Immature natural killer cell (primary cell): ENCODE measurements around the gene DRG1. TPM values are rescaled to one million over a fixed set of nuclear protein-coding genes. Genes with fewer than 3 reads are reported as not detected.
"Not testable (repeated sequence)": the region's sequence is repeated elsewhere in the genome, so short reads cannot be mapped to it uniquely, and the experiment has no call there.

Experiments
- DNase-seq, 3 donors: peaks; one replicate each; pipeline ENCODE4 v3.0.0; 2022; ENCODE audit warnings: mixed read lengths in 1 of 3
- H3K27ac Mint-ChIP-seq, 6 donors: one replicate each; pipeline ENCODE4 v1.8.0; 2020; ENCODE audit warnings: mixed read lengths in 6 of 6, mild to moderate bottlenecking in 5 of 6, inconsistent platforms in 4 of 6, moderate library complexity in 3 of 6
- H3K27me3 Mint-ChIP-seq, 3 donors: one replicate each; pipeline ENCODE4 v1.8.0; 2020 to 2021; ENCODE audit warnings: low read depth in 3 of 3, mild to moderate bottlenecking in 3 of 3, mixed read lengths in 3 of 3, moderate library complexity in 3 of 3, inconsistent platforms in 1 of 3
- H3K36me3 Mint-ChIP-seq, 3 donors: one replicate each; pipeline ENCODE4 v1.8.0; 2020; ENCODE audit warnings: mixed read lengths in 3 of 3, inconsistent platforms in 2 of 3, mild to moderate bottlenecking in 2 of 3
- H3K4me1 Mint-ChIP-seq, 2 donors: one replicate each; pipeline ENCODE4 v1.8.0; 2020; ENCODE audit warnings: inconsistent platforms in 2 of 2, mild to moderate bottlenecking in 2 of 2, mixed read lengths in 2 of 2, moderate library complexity in 1 of 2
- H3K4me3 Mint-ChIP-seq, 5 donors: one replicate each; pipeline ENCODE4 v1.8.0; 2020; ENCODE audit warnings: mild to moderate bottlenecking in 5 of 5, mixed read lengths in 5 of 5, inconsistent platforms in 3 of 5, moderate library complexity in 3 of 5
- H3K9me3 Mint-ChIP-seq, 6 donors: one replicate each; pipeline ENCODE4 v1.8.0; 2020; ENCODE audit warnings: mild to moderate bottlenecking in 6 of 6, mixed read lengths in 6 of 6, inconsistent platforms in 4 of 6, moderate library complexity in 3 of 6
- polyA plus RNA-seq, 3 donors: library from polyadenylated mRNA; unstranded; fragments of 300-500 nt; fragmentation: Illumina TruSeq; gene quantifications; one replicate each; pipeline ENCODE4 v1.2.3, GENCODE V29; 2021

DRG1 gene
- polyA plus RNA-seq, 3 donors from 2014 or later = 82.0 to 129 (median 105) TPM

DNA sequence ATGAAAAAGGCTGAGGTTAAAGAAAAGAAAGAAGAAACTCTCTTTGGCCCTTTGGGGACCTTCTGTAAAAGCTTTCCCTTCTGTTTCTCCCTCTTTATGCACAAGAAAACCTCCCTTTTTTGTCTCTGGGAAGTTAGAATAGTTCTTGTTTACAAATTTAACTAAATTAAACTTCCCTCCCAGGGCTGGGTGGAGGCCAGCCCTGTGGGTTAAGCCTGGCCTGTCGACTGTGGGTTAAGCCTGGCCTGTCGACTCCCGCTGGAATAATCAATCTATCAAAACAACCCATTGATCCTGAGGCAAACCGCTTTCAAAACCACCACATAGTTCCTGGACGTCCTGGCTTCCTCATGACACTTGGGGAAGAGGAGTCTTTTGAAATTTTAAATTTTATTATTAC is 1.2 kb upstream of the DRG1 start:
- H3K27ac Mint-ChIP-seq = peak overlapping the region in 2 of 6 donors; percentile 35 to 56
- DNase-seq = no peak
- peak overlapping the region in 3 of 5 donors; percentile 33 to 98 (median 42) for H3K4me3 Mint-ChIP-seq
- H3K27me3 Mint-ChIP-seq = peaks cover 3% of the 10 kb centered on the region in 3 donors
- no peaks in the 10 kb centered on the region for H3K9me3 Mint-ChIP-seq
- H3K36me3 Mint-ChIP-seq = peaks cover 5 to 9% (median 6%) of the 10 kb centered on the region in 3 donors
- peaks cover 20 to 31% of the 10 kb centered on the region in 2 donors for H3K4me1 Mint-ChIP-seq

DNA sequence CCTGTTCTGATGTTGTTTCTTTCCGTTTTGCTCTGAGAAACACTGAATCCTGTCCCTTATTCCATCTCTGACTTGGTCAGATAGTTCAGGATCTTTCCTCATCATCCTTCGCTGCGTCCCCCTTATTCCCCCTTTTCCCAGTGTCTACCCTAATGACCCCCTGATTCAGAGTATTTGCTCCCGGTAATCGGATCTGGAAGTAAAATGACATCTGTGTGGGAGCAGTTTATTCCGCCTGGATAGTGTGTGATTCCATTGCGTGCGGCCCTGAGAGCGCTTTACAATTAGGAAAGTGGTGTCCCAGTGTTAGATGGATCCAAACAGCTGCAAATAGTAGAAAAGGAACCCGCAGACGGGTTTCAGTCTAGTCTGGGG is 606 bp downstream of the DRG1 start:
- DNase-seq = no peak
- peaks cover 20 to 31% of the 10 kb centered on the region in 2 donors for H3K4me1 Mint-ChIP-seq
- no peaks in the 10 kb centered on the region for H3K9me3 Mint-ChIP-seq
- peak overlapping the region; percentile 94 to 98 (median 95) for H3K4me3 Mint-ChIP-seq
- peak overlapping the region; percentile 91 to 98 (median 96) for H3K27ac Mint-ChIP-seq
- peaks cover 5 to 8% (median 6%) of the 10 kb centered on the region in 3 donors for H3K36me3 Mint-ChIP-seq
- peaks cover 0 to 3% (median 0%) of the 10 kb centered on the region in 3 donors for H3K27me3 Mint-ChIP-seq

DNA sequence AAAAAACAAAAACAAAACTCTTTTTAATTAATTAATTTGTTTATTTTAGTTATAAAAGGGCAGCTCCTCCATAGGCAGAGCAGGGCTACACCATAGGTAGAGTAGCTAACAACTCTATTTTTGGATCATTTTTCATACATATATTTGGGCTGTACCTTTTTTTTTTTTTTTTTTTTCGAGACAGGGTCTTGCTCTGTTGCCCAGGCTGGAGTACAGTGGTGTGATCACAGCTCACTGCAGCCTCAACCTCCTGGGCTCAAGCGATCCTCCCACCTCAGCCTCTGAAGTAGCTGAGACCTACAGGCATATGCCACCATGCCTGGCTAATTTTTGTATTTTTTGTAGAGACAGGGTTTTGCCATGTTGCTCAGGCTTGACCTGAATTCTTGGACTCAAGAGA is 2.9 kb downstream of the DRG1 start:
- H3K9me3 Mint-ChIP-seq, H3K4me3 Mint-ChIP-seq, DNase-seq, H3K27me3 Mint-ChIP-seq: not testable (repeated sequence)
- Mint-ChIP-seq H3K36me3 (peaks cover 11 to 17% (median 15%) of the 10 kb centered on the region in 3 donors), H3K4me1 (peaks cover 21 to 43% of the 10 kb centered on the region in 2 donors), H3K27ac (peak overlapping the region in 1 of 6 donors; percentile 3)

DNA sequence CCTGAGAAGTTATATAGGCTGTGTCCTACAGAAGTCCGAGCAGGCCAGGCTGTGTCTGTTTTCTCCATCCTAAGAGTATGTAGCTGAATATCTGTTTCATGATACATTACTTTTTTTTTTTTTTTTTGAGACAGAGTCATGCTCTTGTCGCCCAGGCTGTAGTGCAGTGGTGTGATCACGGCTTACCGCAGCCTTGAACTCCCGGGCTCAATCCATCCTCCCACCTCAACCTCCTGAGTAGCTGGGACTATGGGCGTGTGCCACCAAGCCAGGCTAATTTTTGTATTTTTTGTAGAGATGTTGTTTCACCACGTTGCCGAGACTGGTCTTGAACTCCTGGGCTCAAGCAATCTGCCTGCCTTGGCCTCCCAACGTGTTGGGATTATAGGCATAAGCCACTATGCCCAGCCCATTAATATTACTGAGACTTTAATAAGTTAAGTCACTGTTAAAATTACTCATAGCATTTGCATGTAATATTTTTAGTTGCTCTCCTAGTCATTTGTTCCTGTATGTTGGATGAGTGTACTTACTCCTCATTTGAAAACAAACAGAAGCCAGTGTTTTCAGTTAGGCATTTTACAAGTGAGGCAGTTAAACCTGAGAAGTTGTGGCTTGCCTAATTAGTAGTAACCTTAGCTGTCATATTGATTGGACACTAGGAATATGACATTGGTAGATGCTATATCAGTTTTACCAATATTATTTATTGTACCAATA is 26.1 kb downstream of the DRG1 start:
- no peaks in the 10 kb centered on the region for H3K27me3 Mint-ChIP-seq
- H3K36me3 Mint-ChIP-seq = peaks cover 26 to 45% (median 28%) of the 10 kb centered on the region in 3 donors
- H3K4me3 Mint-ChIP-seq = no peak overlapping the region

DNA sequence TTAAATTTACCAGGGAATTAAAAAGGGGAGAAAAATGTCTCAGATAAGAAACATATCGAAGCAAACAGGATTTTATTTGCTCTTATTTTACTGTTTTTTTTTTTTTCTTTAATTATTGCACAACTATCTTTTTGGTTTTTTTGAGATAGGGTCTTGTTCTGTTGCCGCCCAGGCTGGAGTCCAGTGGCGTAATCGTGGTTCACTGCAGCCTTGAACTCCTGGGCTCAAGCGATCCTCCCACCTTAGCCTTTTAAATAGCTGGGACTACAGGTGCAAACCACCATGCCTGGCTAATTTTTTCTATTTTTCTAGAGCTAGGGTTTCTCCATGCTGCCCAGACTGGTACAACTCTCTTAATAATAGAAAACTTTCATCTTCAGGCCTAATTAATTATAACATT is 32.5 kb downstream of the DRG1 start:
- Mint-ChIP-seq H3K27me3 (peaks cover 0 to 2% (median 2%) of the 10 kb centered on the region in 3 donors), H3K27ac (peak overlapping the region in 1 of 6 donors; percentile 33), H3K4me1 (no peaks in the 10 kb centered on the region), H3K4me3 (no peak overlapping the region), H3K9me3 (no peaks in the 10 kb centered on the region), H3K36me3 (peaks cover 13 to 57% (median 25%) of the 10 kb centered on the region in 3 donors)
- DNase-seq = no peak

More for the DNA sequence above, 26.1 kb downstream of the DRG1 start:
- no peak for DNase-seq
- no peaks in the 10 kb centered on the region for H3K4me1 Mint-ChIP-seq
- H3K9me3 Mint-ChIP-seq = no peaks in the 10 kb centered on the region
- H3K27ac Mint-ChIP-seq = no peak overlapping the region

DNA sequence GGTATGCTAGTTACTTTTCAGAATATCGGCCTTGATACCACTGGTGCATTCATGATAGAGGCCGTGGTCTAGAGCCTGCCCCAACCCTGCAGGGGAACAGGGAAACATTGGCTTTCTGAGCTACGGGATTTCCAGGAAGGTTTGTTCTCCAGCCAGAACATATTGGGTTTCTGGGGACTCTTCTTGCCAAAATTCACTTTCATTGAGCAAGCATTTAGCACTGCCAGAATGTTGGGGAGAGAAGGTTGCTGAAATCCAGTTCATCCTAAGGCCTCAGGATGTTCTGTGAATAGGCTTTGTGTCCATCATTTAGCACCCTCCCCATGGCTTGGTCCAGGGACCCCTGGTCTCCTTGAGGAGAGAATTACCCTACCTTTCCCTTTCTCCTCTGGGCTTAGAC is 36.7 kb downstream of the DRG1 start:
- Mint-ChIP-seq H3K27me3 (peaks cover 0 to 2% (median 0%) of the 10 kb centered on the region in 3 donors), H3K27ac (peak overlapping the region in 1 of 6 donors; percentile 40), H3K36me3 (peaks cover 9 to 57% (median 27%) of the 10 kb centered on the region in 3 donors), H3K4me1 (no peaks in the 10 kb centered on the region), H3K9me3 (no peaks in the 10 kb centered on the region), H3K4me3 (no peak overlapping the region)
- DNase-seq = no peak

DNA sequence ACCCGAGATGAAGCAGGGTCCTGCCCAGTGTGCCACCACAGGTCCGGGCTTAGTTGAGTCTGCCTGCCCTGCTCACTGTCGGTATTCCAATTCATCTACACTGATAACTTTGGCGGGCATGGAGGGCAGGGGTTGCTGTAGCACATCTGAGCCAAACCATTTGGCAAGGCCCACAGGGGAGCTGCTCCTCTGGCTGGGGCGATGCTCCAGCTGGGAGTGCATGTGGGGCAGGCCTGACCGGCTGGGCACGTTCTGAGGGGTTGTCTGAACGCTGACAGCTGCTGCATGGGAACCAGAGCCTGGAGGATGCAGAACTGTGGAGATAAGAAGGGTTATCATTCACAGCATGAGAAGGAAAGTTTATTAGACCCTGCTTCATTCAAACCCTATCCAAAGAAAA is 40.4 kb downstream of the DRG1 start:
- no peak for DNase-seq
- Mint-ChIP-seq H3K27me3 (peaks cover 0 to 3% (median 0%) of the 10 kb centered on the region in 3 donors), H3K27ac (peak overlapping the region in 1 of 6 donors; percentile 71), H3K4me3 (no peak overlapping the region), H3K9me3 (no peaks in the 10 kb centered on the region), H3K4me1 (no peaks in the 10 kb centered on the region), H3K36me3 (peaks cover 5 to 54% (median 31%) of the 10 kb centered on the region in 3 donors)

DNA sequence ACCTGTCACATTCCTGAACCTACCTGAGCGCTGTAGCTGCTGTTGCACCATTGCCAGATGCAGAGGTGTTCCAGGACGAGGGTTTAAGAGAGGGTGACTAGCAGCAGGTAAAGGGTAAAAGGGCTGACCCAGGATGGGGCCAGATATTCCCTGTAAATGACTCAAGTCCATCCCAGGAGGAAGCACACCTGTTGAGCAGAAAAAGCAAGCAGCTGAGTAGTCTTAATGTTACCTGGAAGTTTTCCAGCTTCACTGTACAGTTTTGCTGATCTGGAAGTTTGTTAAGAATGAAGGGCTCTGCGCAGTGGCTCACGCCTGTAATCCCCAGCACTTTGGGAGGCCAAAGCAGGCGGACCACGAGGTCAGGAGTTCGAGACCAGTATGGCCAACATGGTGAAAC is 41.3 kb downstream of the DRG1 start:
- peak overlapping the region in 1 of 6 donors; percentile 8 for H3K27ac Mint-ChIP-seq

DNA sequence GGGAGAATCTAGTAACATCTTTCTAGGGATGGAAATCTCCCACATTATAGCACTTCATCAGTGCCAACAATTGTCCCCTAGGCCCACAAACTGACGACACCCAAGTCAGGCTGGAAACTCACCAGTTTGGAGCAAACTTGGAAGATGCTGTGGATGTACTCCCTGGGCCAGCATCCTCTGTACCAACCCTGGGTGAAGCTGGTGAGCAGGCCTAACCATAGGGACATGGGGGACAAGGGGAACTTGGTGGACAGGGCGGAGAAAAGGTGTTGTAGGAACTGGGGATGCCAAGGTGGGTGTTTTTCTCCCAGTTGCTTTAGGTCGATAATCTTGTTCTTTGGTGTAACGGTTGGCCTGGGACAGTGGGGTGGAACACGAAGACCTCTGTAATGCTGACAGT is 42.2 kb downstream of the DRG1 start:
- H3K4me3 Mint-ChIP-seq = no peak overlapping the region
- H3K27me3 Mint-ChIP-seq = peaks cover 0 to 2% (median 0%) of the 10 kb centered on the region in 3 donors
- no peaks in the 10 kb centered on the region for H3K4me1 Mint-ChIP-seq
- H3K27ac Mint-ChIP-seq = peak overlapping the region in 2 of 6 donors; percentile 37 to 85
- H3K9me3 Mint-ChIP-seq = no peaks in the 10 kb centered on the region
- no peak for DNase-seq
- peaks cover 6 to 49% (median 31%) of the 10 kb centered on the region in 3 donors for H3K36me3 Mint-ChIP-seq

More for the DNA sequence above, 41.3 kb downstream of the DRG1 start:
- peaks cover 6 to 53% (median 31%) of the 10 kb centered on the region in 3 donors for H3K36me3 Mint-ChIP-seq
- H3K9me3 Mint-ChIP-seq = no peaks in the 10 kb centered on the region
- no peaks in the 10 kb centered on the region for H3K4me1 Mint-ChIP-seq
- peaks cover 0 to 2% (median 0%) of the 10 kb centered on the region in 3 donors for H3K27me3 Mint-ChIP-seq
- no peak overlapping the region for H3K4me3 Mint-ChIP-seq
- no peak for DNase-seq

DNA sequence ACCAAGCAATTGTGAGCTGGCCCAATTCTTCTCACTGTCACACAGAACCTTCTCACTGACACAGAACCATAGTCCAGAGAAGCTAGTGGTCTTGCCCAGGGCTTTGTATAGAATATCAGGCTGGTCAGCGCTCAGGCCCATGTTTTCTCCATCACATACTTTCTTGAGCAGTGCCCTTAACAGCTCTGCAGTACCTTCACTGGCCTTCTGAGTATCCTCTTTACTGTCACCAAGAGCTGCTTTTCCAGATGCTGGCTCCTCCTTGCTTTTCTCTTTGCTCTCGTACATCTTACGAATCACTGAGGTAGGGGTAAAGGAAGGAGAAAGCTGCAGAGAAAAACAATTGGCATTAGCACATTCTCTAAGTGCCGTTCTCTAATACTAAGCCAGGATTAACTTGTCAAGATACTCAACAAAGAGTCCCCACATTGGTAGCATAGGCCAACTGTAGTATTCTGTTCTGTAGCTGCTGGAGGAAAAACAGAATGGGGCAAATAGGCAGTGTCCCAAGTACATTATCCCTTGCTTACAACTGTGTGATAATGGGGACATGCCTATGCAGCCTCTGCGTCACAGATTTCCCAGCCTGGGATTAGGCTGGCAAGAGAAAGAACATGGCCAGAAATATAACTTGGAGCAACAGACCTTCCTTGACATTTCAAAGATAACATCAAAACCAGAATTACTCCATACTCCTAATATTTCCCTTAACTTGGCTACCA is 43.5 kb downstream of the DRG1 start:
- Mint-ChIP-seq H3K36me3 (peaks cover 3 to 37% (median 21%) of the 10 kb centered on the region in 3 donors), H3K4me1 (no peaks in the 10 kb centered on the region), H3K27me3 (peaks cover 0 to 2% (median 0%) of the 10 kb centered on the region in 3 donors), H3K9me3 (no peaks in the 10 kb centered on the region), H3K4me3 (no peak overlapping the region), H3K27ac (peak overlapping the region in 4 of 6 donors; percentile 10 to 69 (median 38))
- DNase-seq = no peak

DNA sequence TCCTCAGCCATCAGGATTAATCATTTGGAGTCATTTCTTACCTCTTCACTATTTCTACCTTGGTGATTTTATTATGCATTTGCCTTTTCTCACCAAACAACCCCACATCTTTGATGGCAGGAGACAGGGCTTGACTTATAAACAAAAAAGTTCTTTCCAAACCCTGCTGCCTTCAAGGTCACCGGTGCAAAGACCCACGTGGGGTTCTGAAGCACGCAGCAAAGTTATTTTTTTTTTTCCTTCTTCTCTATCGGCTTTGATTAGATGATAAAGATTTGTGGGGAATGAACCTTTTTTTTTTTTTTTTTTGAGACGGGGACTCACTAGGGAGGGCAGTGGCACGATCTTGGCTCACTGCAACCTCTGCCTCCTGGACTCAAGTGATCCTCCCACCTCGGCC is 44.1 kb downstream of the DRG1 start:
- no peaks in the 10 kb centered on the region for H3K9me3 Mint-ChIP-seq
- H3K4me3 Mint-ChIP-seq = no peak overlapping the region
- DNase-seq = no peak
- H3K36me3 Mint-ChIP-seq = peaks cover 4 to 34% (median 19%) of the 10 kb centered on the region in 3 donors
- peaks cover 0 to 2% (median 0%) of the 10 kb centered on the region in 3 donors for H3K27me3 Mint-ChIP-seq
- no peaks in the 10 kb centered on the region for H3K4me1 Mint-ChIP-seq
- H3K27ac Mint-ChIP-seq = peak overlapping the region in 1 of 6 donors; percentile 69

DNA sequence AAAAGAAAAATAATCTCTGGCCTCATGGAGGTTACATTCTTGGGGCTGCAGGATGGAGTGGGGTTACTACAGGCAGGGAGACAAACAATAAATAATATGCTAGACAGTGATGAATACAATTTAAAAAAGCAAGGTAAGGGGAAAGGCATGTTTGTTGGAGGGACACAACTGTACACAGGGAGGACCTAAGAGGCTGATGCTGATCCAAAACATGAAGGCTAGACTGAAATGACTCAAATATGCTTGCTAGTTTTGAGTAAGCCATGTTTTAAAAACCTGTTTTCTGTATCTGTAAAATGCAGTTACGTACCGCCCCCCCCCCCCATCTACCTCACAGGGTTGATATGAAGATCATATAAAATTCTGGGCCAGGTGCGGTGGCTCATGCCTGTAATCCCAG is 46.2 kb downstream of the DRG1 start:
- peak overlapping the region in 1 of 6 donors; percentile 50 for H3K27ac Mint-ChIP-seq
- H3K36me3 Mint-ChIP-seq = peaks cover 6 to 28% (median 15%) of the 10 kb centered on the region in 3 donors
- DNase-seq = no peak
- peaks cover 0 to 2% (median 0%) of the 10 kb centered on the region in 3 donors for H3K27me3 Mint-ChIP-seq
- H3K4me3 Mint-ChIP-seq = no peak overlapping the region
- no peaks in the 10 kb centered on the region for H3K4me1 Mint-ChIP-seq
- no peaks in the 10 kb centered on the region for H3K9me3 Mint-ChIP-seq

DNA sequence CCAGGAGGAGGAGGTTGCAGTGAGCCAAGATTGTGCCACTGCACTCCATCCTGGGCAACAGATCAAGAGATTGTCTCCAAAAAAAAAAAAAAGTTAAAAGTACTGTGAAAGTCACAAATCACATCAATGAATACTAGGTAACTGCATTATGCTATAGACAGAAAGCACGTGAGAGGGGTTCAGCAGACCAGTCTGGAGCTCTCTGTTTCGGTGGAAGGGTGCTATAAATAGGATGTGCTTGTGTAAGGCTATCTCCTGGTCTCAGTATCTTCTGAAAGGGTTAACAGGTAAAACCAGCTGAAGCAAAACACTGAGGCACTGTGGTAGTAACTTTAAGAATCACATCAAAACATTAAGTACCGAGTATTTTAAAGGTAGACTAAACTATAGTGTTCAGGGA is 46.8 kb downstream of the DRG1 start:
- no peaks in the 10 kb centered on the region for H3K9me3 Mint-ChIP-seq
- peaks cover 6 to 27% (median 15%) of the 10 kb centered on the region in 3 donors for H3K36me3 Mint-ChIP-seq
- no peak overlapping the region for H3K4me3 Mint-ChIP-seq
- H3K4me1 Mint-ChIP-seq = no peaks in the 10 kb centered on the region
- no peak overlapping the region for H3K27ac Mint-ChIP-seq
- H3K27me3 Mint-ChIP-seq = peaks cover 0 to 2% (median 0%) of the 10 kb centered on the region in 3 donors
- DNase-seq = no peak

DNA sequence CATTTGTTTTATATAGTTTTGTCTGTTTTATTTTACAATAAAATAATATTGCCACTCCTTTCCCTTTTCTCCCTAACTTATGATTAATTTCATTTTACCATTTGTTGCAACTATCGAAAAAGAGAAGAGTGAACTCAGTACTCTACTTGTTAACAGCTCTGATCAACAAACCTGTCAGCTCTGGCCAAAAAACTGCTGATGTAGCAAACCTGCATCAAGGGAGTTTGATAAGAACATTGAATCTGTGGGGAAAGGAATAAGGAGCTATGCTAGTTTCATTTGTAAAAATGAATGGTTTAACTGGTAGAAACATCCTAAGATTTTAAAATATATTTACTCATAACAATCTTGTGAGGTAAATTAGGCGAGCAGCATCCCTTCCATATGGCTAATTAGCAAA is 47.4 kb downstream of the DRG1 start:
- H3K27ac Mint-ChIP-seq = no peak overlapping the region

More for the DNA sequence above, 47.4 kb downstream of the DRG1 start:
- Mint-ChIP-seq H3K4me3 (no peak overlapping the region), H3K36me3 (peaks cover 6 to 27% (median 15%) of the 10 kb centered on the region in 3 donors), H3K27me3 (no peaks in the 10 kb centered on the region), H3K9me3 (no peaks in the 10 kb centered on the region), H3K4me1 (peaks cover 0 to 4% of the 10 kb centered on the region in 2 donors)
- DNase-seq = no peak
